Transverse colon (tissue), 4 donors: ENCODE measurements around the gene PRPS1. TPM values are rescaled to one million over a fixed set of nuclear protein-coding genes. Genes with fewer than 3 reads are reported as not detected.

Source experiments
- DNase-seq: peaks from one replicate; pipeline ENCODE4 v3.0.0-alpha.2; 2019
- H3K27ac ChIP-seq, 4 donors: fragments of 200-600 bp; sonication (generic); 2 replicates each; pipeline ENCODE4 v1.5.1; 2016 to 2018; ENCODE audit warnings: inconsistent platforms in 4 of 4
- H3K27me3 ChIP-seq: fragments of 200-600 bp; sonication (generic); 2 replicates; pipeline ENCODE4 v1.5.1; 2017; ENCODE audit warnings: inconsistent platforms
- H3K36me3 ChIP-seq, 4 donors: fragments of 200-600 bp; sonication (generic); 2 replicates each; pipeline ENCODE4 v1.5.1; 2017 to 2019; ENCODE audit warnings: inconsistent platforms in 4 of 4
- H3K4me1 ChIP-seq, 4 donors: fragments of 200-600 bp; sonication (generic); 2 replicates each; pipeline ENCODE4 v1.5.1; 2017 to 2020; ENCODE audit warnings: inconsistent platforms in 4 of 4
- H3K4me3 ChIP-seq, 4 donors: fragments of 200-600 bp; sonication (generic); 1 replicate in 1 of 4; 2 replicates in 3 of 4; pipeline versions ENCODE4 v1.5.1 to v1.6.1; 2017 to 2019; ENCODE audit warnings: inconsistent platforms in 4 of 4
- H3K9me3 ChIP-seq, 2 donors: fragments of 200-600 bp; sonication (generic); 2 replicates each; pipeline ENCODE4 v1.5.1; 2017 to 2019; ENCODE audit warnings: inconsistent platforms in 2 of 2
- CTCF ChIP-seq, 5 experiments: fragments of 200-600 bp in 3 of 5; fragments of 450-650 bp in 2 of 5; sonication (generic) in 3 of 5; IDR thresholded peaks; 1 replicate in 2 of 5; 2 replicates in 3 of 5; pipeline ENCODE4 v1.5.1; 2016 to 2017; ENCODE audit warnings: antibody characterized with exemption in 5 of 5, inconsistent platforms in 3 of 5, mild to moderate bottlenecking in 2 of 5, moderate library complexity in 1 of 5
- EP300 ChIP-seq: sonication (generic); formaldehyde crosslinking; IDR thresholded peaks from one replicate; pipeline ENCODE4 v1.6.1; 2017; ENCODE audit warnings: antibody characterized with exemption, low read depth
- POLR2A ChIP-seq: fragments of 450-650 bp; IDR thresholded peaks from one replicate; pipeline ENCODE4 v1.6.1; 2016; ENCODE audit warnings: antibody characterized with exemption, mild to moderate bottlenecking, moderate library complexity
- POLR2AphosphoS5 ChIP-seq, 3 donors: sonication (generic); formaldehyde crosslinking; IDR thresholded peaks; one replicate each; pipeline ENCODE4 v1.6.1; 2016; ENCODE audit warnings: antibody characterized with exemption in 3 of 3
- WGBS, 2 donors: methylation state at CpG; one replicate each; pipeline ENCODE4 v1.1.5; 2018; ENCODE audit warnings: low coverage in 1 of 2; 5-methylcytosine and 5-hydroxymethylcytosine counted together
- in situ Hi-C, 4 donors: fragments of 200-750 bp; cut with MboI; loops; one replicate each; pipeline versions ENCODE4 v1.15.0 to v1.15.1; 2017; ENCODE audit warnings: low sequenced_read_pairs in 3 of 4, low pct_ligation_motif_present in 1 of 4, low pct_unique_long_range_greater_than_20kb in 1 of 4
- intact Hi-C: fragments of 100-400 bp; cut with DNase I; formaldehyde crosslinking; loops from one replicate; pipeline ENCODE4 v1.15.1; 2023; ENCODE audit warnings: low total_unique reads
- total RNA-seq, 4 donors: library from RNA; depleted of rRNA; stranded (reverse); fragments of >200 nt; gene quantifications; one replicate each; pipeline ENCODE4 v1.1.0, GENCODE V29; 2016

PRPS1 gene
- total RNA-seq, 4 donors from 2014 or later, result 1.5 to 16.5 (median 12.4) TPM

DNA sequence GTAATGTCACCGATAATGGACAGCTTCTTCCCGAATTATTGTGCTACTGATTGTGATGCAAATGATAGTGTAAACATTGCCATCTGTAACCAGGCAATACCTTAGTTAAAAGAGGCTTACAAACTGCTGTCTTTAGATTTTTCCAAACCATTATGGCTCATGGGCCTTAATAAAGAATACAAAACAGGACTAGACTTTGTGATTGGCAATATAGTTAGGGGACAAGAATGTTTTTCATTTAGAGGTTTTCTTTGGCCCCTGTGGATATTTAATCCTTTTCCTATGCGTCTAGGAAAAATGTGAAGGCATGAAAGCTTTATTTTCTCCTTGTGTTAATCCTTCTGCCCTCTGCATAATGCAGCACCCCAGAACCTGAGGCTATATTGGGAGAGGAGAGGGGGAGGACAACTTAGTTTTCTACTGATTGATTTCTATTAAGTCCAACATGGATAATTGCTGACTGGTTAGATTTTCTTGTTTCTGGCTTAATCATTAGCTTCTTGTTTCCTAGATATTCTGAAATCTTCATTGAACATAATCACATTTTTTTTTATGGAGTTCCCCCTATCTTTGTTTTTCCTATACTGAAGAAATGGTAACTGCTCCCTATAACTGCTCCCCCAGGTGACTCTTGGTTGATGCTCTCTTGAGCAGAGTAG is 1.9 kb downstream of the PRPS1 start:
- TF ChIP-seq CTCF (IDR thresholded peaks at IDR 0.05), result no peak
- no peaks in the 10 kb centered on the region for H3K36me3 ChIP-seq
- no peak overlapping the region for H3K4me3 ChIP-seq
- in situ Hi-C loops (no loop called here), intact Hi-C loops (no loop called here)
- H3K27ac ChIP-seq, result no peak overlapping the region
- DNase-seq, result no peak
- no peaks in the 10 kb centered on the region for H3K9me3 ChIP-seq
- WGBS, 2 donors, result 20 to 43% methylated on average over 1 to 3 of the region's 3 CpGs
- peaks cover 0 to 5% (median 2%) of the 10 kb centered on the region in 4 donors for H3K4me1 ChIP-seq
- no peaks in the 10 kb centered on the region for H3K27me3 ChIP-seq

DNA sequence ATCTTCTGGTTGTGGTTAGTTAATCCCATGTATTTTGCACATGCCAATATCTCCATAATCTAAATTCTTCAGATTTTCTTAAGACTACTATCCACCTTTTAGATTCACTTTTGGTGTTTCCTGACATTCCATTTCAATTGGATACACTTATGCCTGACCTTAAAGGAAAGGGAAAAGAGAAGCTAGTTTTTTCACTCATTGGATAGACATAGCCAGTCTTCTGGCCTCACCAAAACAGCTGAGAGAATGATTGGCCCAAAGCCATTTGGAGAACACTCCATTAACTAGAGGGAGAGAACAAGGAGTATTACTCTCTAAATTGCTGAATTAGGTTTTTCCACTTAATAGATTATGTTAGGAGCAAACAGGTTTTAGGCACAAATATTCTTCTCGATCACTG is 4.0 kb downstream of the PRPS1 start:
- Histone ChIP-seq H3K4me1 (peaks cover 0 to 5% (median 2%) of the 10 kb centered on the region in 4 donors), H3K36me3 (no peaks in the 10 kb centered on the region), H3K4me3 (no peak overlapping the region), H3K27ac (no peak overlapping the region), H3K27me3 (no peaks in the 10 kb centered on the region), H3K9me3 (no peaks in the 10 kb centered on the region)
- TF ChIP-seq POLR2A, result no peak
- TF ChIP-seq CTCF (IDR thresholded peaks at IDR 0.05), result no peak
- TF ChIP-seq POLR2AphosphoS5 (IDR thresholded peaks at IDR 0.05), result no peak
- TF ChIP-seq EP300, result no peak
- 67 to 87% methylated on average over 1 of the region's 1 CpG for WGBS, 2 donors
- in situ Hi-C loops, result no loop called here
- intact Hi-C loops, result no loop called here
- no peak for DNase-seq

GRCh38 chrX:107646735-107647134 is 18.4 kb downstream of the PRPS1 start:
- WGBS, 2 donors, result 90 to 100% methylated on average over 1 to 2 of the region's 2 CpGs
- H3K27ac ChIP-seq, result no peak overlapping the region
- in situ Hi-C loops (no loop called here), intact Hi-C loops (no loop called here)
- no peaks in the 10 kb centered on the region for H3K9me3 ChIP-seq
- DNase-seq, result no peak
- H3K27me3 ChIP-seq, result no peaks in the 10 kb centered on the region
- no peaks in the 10 kb centered on the region for H3K4me1 ChIP-seq
- TF ChIP-seq EP300 (no peak), POLR2A (no peak), POLR2AphosphoS5 (IDR thresholded peaks at IDR 0.05) (no peak), CTCF (IDR thresholded peaks at IDR 0.05) (no peak)
- H3K4me3 ChIP-seq, result no peak overlapping the region
- no peaks in the 10 kb centered on the region for H3K36me3 ChIP-seq

DNA sequence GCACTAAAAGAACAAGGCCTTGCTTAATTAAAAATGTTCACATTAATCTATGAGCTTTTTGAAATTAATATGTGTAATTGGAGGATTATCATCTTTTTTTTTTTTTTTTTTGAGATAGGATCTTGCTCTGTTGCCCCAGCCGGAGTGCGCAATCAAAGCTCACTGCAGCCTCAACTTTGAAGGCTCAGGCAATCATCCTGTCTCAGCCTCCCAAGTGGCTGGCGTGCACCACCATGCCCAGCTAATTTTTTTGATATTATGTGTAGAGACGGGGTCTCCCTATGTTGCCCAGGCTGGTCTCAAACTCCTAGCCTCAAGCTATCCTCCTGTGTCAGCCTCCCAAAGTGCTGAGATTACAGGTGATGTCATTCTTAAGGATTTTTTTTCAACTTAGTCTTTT is 20.0 kb downstream of the PRPS1 start:
- WGBS, 2 donors, result 92% methylated on average over 4 of the region's 4 CpGs; no CpG with 5 or more reads in 1 of the 2 donors
- DNase-seq, result no peak
- Histone ChIP-seq H3K36me3 (no peaks in the 10 kb centered on the region), H3K4me3 (no peak overlapping the region), H3K27me3 (no peaks in the 10 kb centered on the region), H3K4me1 (no peaks in the 10 kb centered on the region), H3K9me3 (no peaks in the 10 kb centered on the region), H3K27ac (no peak overlapping the region)
- TF ChIP-seq POLR2A (no peak), POLR2AphosphoS5 (IDR thresholded peaks at IDR 0.05) (no peak), CTCF (IDR thresholded peaks at IDR 0.05) (no peak), EP300 (no peak)
- intact Hi-C loops, result no loop called here
- in situ Hi-C loops, result no loop called here
